HG03342 (cell line): ENCODE data around the gene STK11IP.
"Not testable (repeated sequence)": the region's sequence is repeated elsewhere in the genome, so short reads cannot be mapped to it uniquely, and the experiment has no call there.

ENCODE experiments used
- ATAC-seq: cut with Tn5 transposase; IDR thresholded peaks from one replicate; pipeline ENCODE4 v1.9.1; 2021; ENCODE audit warnings: mild to moderate bottlenecking, moderate library complexity; ENCODE audit not compliant: unreplicated experiment

The STK11IP gene

DNA sequence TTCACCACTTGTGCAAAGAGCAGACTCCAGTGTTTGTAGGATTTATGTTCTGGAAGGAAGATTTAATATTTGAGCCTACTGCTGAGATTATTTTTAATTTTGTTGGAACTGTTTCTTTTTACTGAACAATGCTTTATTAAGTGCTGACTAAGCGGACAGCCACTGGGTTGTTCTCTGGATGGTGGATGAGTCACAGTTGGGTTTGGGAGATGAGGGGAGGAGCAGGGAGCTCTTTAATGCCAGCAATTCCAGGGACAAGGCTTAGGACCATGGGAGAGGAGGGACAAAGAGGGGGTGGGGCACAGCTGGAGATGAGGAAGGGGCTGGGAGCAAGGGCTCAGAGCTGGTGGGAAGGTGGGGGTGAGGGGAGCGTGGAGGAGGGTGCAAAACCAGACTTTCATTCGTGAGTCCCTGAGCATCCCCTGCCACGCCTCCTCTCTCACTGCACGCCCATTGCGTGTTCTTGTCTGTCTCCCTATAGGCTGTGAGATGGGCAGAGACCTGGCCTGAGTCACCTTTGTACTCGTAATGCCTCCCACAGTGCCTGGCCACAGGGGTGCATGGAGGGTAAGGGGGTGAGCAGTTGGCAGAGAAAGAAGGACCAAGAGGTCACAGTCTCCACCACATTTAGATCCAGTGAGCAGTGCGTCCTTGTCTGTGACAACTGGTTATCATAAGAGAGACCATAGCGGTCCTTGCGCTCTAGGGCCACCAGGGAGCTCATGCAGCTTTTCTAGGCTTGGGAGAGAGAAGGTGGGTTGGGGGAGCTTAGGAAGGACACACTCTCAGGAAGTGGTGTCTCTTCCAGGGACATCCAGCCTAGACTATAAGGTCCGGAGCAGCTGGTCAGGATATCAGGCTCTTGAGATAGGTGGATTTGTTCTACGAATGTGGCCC, 48.2 kb downstream of the STK11IP start:
- no peak for ATAC-seq

DNA sequence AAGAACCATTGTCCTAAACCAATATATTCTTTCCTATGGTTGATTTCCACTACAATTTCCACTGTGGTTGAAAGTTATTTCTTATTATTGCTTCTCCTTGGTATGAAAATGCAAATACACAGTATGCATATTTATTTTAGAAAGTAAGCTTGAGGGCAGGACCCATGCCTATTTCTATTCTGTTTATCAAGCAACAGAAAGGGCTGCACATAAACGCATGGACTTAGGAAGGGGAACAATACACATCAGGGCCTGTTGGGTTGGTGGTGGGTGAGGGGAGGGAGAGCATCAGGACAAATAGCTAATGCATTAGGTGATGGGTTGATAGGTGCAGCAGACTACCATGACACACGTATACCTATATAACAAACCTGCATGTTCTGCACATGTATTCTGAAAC, 50.5 kb downstream of the STK11IP start:
- ATAC-seq: no peak

DNA sequence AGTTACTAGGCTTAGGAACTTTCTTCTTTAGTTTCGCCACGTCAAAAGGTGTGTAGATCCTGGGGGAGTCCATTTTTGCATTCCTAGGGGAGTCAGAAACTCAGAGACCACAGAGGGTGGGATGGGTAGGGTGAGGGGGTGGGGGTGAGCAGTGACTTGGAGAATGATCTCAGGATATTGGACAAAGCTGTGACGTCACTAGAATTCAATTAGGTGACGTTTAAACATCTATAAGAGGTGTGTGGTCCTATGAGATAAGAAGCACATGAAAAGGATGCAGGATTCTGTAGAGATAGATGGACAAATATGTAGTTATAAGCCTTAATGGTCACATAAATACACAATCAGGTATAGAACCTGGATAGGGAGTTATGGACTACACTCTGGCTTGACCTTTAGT, 51.3 kb downstream of the STK11IP start:
- ATAC-seq: no peak

DNA sequence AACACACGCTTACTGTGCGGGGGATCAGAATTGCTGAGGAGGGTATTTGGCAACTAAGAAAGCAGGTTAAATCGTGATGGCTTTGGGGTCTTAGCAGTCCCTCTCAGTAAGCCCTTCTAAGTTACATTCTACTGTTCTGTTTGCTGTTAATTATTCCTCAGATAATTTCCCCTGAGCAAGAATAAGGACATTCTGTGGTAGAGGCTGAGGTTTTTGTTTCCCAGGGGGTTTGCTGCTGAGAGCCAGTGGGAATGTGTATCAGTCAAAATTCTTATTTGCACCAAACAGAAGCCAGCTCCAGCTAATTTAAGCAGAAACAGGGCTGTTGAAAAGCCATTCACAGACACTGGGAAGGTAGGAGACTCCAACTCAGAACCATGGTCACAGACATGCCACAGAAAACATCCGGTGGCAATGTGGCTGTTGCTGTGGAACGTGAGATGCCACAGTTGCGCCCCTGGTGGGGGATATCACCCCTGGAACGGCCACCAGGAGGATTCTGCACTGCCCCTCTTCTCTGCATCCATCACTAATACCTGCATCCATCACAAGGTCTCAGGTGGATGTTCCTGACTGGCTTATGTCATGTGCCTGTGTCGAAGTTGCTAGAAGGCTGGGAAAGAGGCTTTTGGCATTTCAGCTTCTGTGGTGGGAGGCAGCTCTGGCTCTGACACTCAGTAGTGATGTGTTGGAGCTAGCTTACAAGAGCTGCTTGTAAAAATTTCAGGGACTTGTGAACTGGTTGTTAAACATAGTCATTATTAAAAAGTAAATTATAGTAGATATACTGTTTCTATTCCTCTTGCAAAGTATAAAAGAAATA, 53.0 kb downstream of the STK11IP start:
- ATAC-seq: no peak

DNA sequence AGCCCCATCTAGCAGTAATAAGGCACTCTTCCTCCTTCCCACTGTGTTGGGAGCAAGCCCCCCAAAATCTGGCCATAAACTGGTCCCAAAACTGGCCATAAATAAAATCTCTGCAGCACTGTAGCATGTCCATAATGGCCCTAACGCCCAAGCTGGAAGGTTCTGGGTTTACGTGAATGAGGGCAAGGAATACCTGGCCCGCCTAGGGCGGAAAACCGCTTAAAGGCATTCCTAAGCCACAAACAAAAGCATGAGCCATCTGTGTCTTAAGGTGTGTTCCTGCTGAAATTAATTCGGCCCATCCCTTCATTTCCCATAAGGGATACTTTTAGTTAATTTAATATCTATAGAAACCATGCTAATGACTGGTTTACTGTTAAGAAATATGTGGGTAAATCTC, 54.0 kb downstream of the STK11IP start:
- not testable (repeated sequence) for ATAC-seq

DNA sequence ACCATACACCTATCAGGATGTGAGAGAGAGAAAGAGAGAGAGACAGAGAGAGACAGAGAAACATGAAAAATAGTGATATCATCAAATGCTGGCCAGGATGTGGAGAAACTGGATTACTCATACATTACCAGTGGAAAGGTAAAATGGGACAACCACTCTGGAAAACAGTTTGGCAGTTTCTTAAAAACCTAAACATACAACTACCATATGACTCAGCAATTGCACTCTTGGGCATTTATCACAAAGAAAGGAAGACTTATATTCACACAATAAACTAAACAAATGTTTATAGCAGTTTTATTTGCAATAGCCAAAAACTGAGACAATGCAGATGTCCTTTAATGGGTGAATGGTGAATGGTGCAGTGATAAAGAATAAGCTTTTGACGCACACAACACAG, 58.9 kb downstream of the STK11IP start:
- no peak for ATAC-seq

DNA sequence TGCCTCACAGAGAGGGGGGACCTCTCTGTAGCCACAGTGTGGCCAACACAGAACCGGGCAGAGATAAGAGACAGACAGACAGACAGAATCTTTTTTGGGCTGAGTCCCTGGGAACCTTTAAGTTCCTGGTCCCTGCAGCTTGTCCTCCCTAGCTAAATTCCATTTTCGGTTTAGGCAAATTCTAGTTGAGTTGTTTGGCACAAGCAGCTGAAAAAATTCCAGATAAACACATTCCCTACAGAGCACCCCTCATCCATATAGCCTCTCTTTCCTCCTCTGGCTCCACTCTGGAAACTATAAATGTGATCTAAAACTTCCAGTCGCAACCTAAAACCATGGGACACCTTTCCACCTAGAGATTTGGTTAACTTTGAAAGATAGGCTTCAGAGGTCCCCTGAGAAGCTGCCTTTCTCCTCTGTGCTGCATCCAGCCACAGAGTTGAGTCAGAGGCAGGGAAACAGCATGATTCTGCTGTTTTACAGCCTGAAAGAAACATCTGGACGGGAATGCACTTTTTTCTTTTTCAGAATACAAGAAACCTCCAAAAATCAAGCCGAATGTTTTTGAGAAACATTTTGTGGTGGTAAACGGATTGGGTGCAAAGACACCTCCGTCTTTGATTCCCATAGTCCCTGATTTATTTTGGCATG, 60.7 kb downstream of the STK11IP start:
- no peak for ATAC-seq

DNA sequence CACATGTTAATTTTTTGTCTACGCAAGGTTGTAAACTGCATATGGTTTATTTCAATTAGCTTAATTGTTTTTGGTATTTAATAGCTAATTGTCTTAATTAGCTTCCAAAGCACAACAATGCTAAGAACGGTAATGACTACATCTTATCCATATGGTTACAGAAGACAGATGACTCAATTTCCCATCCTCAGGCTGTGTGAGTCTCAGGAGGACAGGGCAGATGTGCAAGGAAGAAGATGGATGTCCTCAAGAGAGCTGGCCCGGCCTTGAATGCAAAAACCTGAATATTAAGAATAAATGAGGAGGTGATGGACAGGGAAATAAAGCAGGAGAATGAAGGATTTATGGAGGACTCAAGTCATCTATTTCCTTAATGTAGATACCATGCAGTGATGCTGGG, 61.2 kb downstream of the STK11IP start:
- ATAC-seq: no peak

DNA sequence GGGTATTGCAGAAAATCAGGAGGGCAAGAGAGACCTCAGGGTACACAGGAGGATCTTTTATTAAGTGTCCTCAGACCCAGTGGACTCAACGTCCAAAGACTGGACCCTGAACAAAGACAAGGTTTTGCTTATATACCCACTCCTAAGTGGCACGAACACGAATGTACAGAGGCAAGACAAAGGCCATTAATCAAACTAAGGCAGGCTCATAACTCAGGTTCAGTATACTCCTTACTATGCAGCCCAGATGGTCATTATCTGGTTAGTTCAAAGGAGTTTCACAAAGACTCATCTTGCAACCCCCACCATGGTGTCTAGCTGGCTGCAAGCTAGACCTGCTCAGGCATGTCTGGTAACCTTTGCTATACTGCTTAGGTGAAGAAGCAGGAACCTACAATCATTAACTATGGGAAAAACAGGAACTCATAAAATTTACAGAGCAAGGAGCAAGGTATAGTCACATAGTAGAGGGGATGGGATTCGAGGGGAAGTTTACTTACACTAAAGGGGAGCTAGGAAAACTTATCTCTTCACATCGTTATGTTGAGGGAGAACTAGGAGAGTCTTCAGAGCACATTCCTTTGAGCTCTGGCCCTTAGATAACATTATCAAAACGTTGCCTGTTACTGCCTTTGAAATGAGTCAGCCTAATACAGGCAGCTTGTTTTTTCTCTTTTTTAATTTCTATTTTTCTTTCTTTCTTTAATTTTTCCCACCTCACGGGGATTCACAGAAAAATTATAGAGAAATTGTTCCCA, 63.7 kb downstream of the STK11IP start:
- ATAC-seq: peak; percentile 97

DNA sequence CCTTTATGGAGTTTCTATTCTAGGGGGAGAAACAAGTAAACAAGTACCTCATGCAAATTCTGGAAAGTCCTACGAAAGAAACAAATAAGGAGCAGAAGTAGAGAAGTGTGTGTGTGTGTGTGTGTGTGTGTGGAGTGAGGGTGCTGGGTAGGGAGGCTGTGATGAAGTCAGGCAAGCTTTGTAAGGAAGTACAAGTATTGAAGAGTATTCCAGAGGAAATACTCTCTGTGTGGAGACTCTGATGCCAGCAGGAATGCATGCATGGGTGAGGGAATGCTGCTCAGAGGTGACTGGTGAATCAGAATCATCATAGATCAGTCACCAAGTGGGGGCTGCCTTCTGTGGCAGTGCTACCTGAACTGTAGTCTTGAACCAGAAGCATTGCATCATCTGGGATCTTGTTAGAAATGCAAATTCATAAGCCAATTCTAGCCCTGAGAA, 64.3 kb downstream of the STK11IP start:
- ATAC-seq: peak; percentile 24

DNA sequence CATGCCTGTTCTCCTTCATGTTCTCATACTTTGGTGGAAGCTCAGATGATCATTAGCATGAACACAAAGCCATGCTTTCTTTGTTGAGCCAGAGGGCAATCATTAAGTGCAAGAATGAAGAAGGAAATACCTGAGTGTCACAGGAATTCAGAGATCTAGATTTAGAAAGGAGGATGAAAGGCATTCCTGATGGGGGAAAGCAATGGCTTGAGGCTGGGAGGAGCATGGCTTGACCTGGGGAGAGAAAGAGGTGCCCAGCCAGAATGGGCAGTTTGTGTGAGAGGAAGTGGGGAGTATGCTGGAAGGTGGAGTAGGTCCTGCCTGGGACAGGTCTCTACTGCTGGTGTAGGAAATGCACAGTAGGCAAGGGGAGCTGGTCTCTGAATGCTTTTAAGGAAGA, 64.9 kb downstream of the STK11IP start:
- ATAC-seq: no peak

DNA sequence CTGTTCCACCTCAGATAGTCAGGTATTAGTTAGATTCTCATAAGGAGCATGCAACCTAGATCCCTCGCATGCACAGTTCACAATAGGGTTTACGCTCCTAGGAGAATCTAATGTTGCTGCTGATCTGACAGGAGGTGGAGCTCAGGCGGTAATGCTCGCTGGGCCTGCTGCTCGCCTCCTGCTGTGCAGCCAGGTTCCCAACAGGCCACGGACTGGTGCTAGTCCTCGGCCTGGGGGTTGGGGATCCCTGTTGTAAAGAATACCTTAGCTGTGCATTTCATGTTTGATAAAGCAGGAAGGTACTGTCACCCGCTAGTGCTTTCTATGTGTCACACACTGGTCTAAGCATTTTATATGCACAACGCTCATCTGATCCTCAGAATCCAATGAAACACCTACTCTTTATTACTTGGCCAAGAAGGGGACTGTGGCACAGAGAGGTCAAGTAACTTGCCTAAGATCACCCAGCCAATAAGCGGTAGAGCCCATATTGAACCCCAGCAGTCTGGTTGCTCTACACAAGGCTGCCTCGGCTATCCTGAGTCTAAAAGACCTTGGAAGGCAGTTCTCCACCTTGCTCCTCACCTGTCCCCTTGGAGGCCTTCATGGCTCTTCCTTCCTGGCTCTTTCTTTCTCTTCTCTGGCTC, 65.6 kb downstream of the STK11IP start:
- ATAC-seq: no peak

DNA sequence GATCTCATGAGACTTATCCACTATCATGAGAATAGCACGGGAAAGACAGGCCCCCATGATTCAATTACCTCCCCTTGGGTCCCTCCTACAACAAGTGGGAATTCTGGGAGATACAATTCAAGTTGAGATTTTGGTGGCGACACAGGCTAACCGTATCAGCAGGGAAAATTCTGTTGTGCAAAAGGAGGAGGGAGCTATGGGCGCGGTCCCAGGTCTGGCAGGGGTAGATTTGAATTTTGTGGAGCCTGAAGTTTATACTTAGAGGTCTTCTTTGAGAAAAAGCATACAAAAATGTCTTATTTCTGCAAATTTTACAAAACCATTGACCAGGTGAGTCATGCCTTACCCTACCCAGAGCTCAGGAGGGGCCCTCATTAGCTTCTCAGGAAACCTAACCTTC, 66.4 kb downstream of the STK11IP start:
- no peak for ATAC-seq

DNA sequence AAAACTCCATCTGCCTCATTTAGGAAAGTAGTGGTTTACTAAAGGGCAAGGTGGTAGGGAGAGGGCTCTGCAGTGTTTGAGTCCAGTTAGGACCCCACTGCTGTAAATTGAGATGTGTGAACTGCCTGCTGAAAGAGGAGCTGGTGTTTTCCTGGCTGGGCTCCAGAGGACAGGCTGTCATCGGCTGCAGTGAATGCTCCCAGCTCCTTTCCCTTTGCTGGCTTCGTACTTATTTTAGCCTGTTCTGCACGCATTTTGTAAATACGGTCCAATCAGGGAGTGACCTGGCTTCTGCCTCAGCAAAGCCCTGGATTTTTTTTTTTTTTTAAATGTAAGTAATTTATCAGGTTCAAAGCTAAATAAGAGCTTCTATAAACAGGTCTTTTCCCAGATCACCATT, 67.3 kb downstream of the STK11IP start:
- no peak for ATAC-seq

DNA sequence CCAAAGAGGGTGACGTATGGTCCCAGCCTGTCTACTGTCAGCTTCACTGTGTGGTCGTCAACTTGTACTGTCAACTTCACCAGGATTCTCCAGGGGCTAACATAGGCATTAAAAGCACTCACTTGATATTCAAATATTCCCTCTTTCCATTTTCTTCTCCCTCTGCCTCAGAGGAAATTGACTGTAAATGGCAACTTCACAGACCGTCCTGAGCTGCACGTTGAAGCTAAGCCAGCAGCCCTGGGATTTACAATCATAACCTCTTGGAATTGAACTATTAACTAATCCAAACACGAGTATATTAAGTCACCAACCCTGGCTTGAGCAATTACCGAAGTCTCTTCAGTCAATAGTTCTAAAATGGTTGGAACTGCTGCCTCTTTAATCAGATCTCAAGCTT, 68.3 kb downstream of the STK11IP start:
- no peak for ATAC-seq
